MV-4-11 (cell line): Measurements from ENCODE around the gene MAP3K6.
"Not testable (repeated sequence)": the region's sequence is repeated elsewhere in the genome, so short reads cannot be mapped to it uniquely, and the experiment has no call there.

Experiments
- DNase-seq: peaks from one replicate; lab custom pipeline; 2025; lab: John Stamatoyannopoulos, UW

The MAP3K6 gene

GRCh38 chr1:27397749-27398148 lies 31.0 kb upstream of the MAP3K6 start:
- DNase-seq, result no peak

- no peak for DNase-seq
Observed at GRCh38 chr1:27397110-27397509, 30.3 kb upstream of the MAP3K6 start.

- DNase-seq, result peak; percentile 68
Observed at GRCh38 chr1:27395441-27396195, 28.9 kb upstream of the MAP3K6 start.

- no peak for DNase-seq
Observed at GRCh38 chr1:27394925-27395324, 28.2 kb upstream of the MAP3K6 start.

- DNase-seq, result no peak
Observed at GRCh38 chr1:27394282-27394658, 27.5 kb upstream of the MAP3K6 start.

- DNase-seq, result no peak
Observed at GRCh38 chr1:27393641-27394281, 27.0 kb upstream of the MAP3K6 start.

GRCh38 chr1:27392778-27393635 lies 26.2 kb upstream of the MAP3K6 start:
- DNase-seq, result no peak

GRCh38 chr1:27392096-27392777 lies 25.5 kb upstream of the MAP3K6 start, which contains the start of gene GPR3:
GPR3 (plus strand) TSS chr1:27392622; CDS start chr1:27393799, 1,177 bp downstream.
- DNase-seq, result peak; percentile 86

- no peak for DNase-seq
Observed at GRCh38 chr1:27391511-27392095, 24.8 kb upstream of the MAP3K6 start.

GRCh38 chr1:27388337-27389005 lies 21.7 kb upstream of the MAP3K6 start:
- no peak for DNase-seq

- DNase-seq, result not testable (repeated sequence)
Observed at GRCh38 chr1:27384797-27385196, 18.0 kb upstream of the MAP3K6 start.

- DNase-seq, result no peak
Observed at GRCh38 chr1:27383661-27384060, 16.9 kb upstream of the MAP3K6 start.

- no peak for DNase-seq
Observed at GRCh38 chr1:27383039-27383605, 16.4 kb upstream of the MAP3K6 start, which contains the start of gene CD164L2. CD164L2 (minus strand) TSS chr1:27383333; CDS start chr1:27383239, 94 bp downstream.

- DNase-seq, result no peak
Observed at GRCh38 chr1:27381969-27382762, 15.4 kb upstream of the MAP3K6 start.

- no peak for DNase-seq
Observed at GRCh38 chr1:27380766-27381733, 14.3 kb upstream of the MAP3K6 start.

- no peak for DNase-seq
Observed at GRCh38 chr1:27380224-27380623, 13.5 kb upstream of the MAP3K6 start.

GRCh38 chr1:27379564-27380122 lies 12.9 kb upstream of the MAP3K6 start:
- no peak for DNase-seq
